GM12878 (cell line): ENCODE measurements around the gene ITGA1.

Experiments
- BCL3 ChIP-seq: IDR thresholded peaks from 2 replicates; pipeline ENCODE4 v1.6.1; 2011; ENCODE audit warnings: borderline replicate concordance, low read depth, mild to moderate bottlenecking, moderate library complexity, low read length; ENCODE audit not compliant: insufficient read depth, poor library complexity, severe bottlenecking
- CTCF ChIP-seq, 3 experiments: IDR thresholded peaks in 2 of 3; conservative IDR thresholded peaks in 1 of 3; 2 replicates each; pipeline ENCODE4 v1.5.1; 2011; ENCODE audit warnings: low read depth in 3 of 3, low read length in 3 of 3, mild to moderate bottlenecking in 3 of 3, control low read depth in 2 of 3, moderate library complexity in 2 of 3, inconsistent platforms in 1 of 3, mixed read lengths in 1 of 3; ENCODE audit not compliant: control insufficient read depth in 2 of 3, insufficient read depth in 1 of 3; ENCODE audit errors: extremely low read depth in 1 of 3

- TF ChIP-seq BCL3 (no peak), CTCF (IDR thresholded peaks at IDR 0.05 in 2 of 3, conservative IDR thresholded peaks at IDR 0.05 in 1 of 3; ENCODE audit: control insufficient read depth in 2 of 3, extremely low read depth in 1 of 3, insufficient read depth in 1 of 3, low read depth in 3 of 3, low read length in 3 of 3) (no peak)
These were observed 156.1 kb downstream of the ITGA1 start for GRCh38 chr5:52943808-52944207.
